Embryonic facial prominence (tissue), 1 donor: ENCODE results near the gene CPT1A.
"Not testable (repeated sequence)": the region's sequence is repeated elsewhere in the genome, so short reads cannot be mapped to it uniquely, and the experiment has no call there.

Source experiments
- DNase-seq: peaks from one replicate; pipeline ENCODE4 v3.0.0-alpha.2; 2016; ENCODE audit errors: extremely low spot score

CPT1A gene

GRCh38 chr11:68841718-68842426 lies at the start of gene CPT1A:
Gene CPT1A, minus strand, starts transcription at chr11:68841916. Its CDS starts 26,442 bp downstream, at chr11:68815474.
- DNase-seq: no peak

GRCh38 chr11:68890490-68891231 lies 48.9 kb upstream of the CPT1A start:
- DNase-seq: peak; percentile 71

GRCh38 chr11:68889948-68890446 lies 48.3 kb upstream of the CPT1A start:
- peak; percentile 81 for DNase-seq

DNA sequence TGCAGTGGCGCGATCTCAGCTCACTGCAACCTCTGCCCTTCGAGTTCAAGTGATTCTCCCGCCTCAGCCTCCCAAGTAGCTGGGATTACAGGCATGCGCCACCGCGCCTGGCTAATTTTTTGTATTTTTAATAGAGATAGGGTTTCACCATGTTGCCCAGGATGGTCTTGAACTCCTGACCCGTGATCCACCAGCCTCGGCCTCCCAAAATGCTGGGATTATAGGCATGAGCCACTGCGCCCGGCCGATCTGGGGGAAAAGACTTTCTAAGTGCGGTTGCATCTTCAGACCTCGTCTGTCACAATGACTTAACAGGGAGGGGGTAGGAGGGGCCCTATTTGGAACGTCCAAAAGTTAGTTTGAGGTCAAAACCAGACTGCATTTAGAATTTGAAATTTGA lies 43.1 kb upstream of the CPT1A start:
- not testable (repeated sequence) for DNase-seq

DNA sequence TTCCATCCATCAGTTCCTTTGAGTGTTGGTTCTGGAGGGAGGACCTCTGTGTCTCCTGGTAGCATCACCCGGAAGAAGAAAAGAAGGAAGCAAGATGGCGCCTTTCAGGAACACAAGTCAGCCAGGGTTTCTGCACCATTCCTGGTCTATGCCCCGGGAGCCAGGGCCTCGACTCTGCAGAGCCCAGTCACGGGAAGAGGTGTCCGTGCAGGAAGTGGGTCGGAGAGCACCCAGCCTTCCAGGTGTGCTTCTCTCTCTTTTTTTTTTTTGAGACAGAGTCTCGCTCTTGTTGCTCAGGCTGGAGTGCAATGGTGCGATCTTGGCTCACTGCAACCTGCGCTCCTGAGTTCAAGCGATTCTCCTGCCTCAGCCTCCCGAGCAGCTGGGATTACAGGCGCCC lies 40.7 kb upstream of the CPT1A start:
- DNase-seq: no peak

DNA sequence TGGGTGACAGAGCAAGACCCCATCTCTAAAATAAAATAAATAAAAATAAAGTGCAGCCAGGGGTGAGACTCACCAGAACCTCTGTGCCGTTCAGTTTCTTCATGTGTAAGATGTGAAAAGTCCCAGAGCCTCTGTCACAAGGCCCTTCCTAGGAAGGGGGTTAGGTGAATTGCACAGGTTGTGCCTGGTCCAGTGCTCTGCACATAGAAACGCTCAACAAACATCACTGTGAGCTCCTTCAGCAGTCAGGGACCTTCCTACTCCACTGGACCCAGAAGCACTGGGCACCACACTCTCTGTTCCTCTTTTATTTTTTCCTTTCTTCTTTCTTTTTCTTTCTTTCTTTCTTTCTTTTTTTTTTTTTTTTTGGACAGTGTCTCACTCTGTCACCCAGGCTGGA lies 39.6 kb upstream of the CPT1A start:
- DNase-seq: no peak

GRCh38 chr11:68880851-68881250 lies 39.1 kb upstream of the CPT1A start:
- DNase-seq: no peak

DNA sequence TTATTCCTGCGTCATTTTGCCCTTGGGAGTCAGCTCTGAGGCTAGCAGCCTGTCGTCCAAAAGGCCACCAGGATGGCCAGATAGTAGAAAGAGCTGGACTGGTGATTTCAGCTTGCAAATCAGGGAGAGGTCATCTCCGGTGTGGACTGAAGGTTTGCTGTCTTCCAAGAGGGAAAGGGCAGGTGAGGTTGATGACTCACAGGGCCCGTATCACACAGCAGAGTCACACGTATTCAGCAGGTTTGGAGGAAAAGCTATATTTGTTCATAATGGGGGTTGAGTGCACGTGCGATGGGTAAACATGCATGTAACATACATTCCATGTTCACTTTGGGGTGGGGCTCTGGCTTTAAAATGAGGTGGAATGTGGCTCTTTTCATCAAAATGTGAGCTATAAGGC lies 36.3 kb upstream of the CPT1A start:
- no peak for DNase-seq

DNA sequence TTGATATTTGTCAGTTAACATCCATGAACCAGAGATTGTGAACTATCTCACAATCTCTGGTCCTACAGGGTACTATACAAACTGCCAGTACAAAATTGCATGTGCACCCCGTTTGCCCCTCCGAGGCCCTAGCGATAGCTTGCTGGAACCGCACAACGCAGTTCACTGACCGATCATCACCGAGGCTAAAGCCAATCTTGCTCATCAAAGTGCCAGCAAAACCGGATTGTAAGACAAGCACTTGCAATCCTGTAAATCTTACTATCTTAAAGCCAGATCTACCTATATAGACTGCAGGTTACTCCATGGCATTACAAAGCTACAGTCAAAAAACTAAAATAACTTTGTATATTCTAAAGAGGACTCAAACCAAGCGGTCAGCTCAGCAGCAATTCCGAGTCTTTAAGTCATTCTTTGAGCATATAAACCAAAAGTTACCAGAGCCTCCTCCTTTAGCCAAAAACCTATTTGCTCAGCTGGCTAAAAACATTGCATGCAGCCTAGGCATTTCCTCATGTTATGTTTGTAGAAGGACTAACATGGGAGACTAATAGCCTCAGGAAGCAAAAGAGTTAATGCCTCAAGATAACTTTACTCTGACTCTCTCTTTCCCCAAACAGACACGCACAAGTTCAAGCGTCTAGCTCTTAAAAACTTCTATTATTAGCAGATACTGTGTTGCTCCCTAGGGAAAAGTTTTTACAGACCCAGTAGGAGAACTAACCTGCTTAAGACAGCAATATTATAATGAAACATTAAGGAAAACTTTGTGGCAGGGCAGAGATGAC lies 30.7 kb upstream of the CPT1A start:
- no peak for DNase-seq

- DNase-seq: no peak
Observed at GRCh38 chr11:68870470-68870869, 28.8 kb upstream of the CPT1A start.

- DNase-seq: no peak
Observed at GRCh38 chr11:68868221-68868835, 26.6 kb upstream of the CPT1A start.

DNA sequence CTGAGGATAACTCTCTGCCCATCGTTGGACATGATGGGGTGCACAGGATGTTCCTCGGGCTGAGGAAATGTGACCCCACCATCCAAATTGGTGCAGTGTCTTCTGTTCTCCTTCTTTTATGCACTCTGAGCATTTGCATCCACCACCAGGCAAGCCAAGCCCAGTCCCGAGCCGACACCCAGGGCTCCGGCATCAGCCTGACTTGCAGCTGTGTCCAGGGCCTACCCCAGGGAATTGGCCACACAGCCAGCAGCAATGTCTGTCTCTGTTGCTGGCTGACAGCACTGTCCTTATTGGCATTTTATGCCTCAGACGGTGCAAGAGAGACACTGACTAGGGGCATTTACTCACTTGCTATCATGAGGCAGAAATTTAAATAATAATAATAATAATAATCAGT lies 25.4 kb upstream of the CPT1A start:
- DNase-seq: no peak

- no peak for DNase-seq
Observed at GRCh38 chr11:68865241-68865640, 23.5 kb upstream of the CPT1A start.

GRCh38 chr11:68863553-68864265 lies 22.0 kb upstream of the CPT1A start:
- no peak for DNase-seq

DNA sequence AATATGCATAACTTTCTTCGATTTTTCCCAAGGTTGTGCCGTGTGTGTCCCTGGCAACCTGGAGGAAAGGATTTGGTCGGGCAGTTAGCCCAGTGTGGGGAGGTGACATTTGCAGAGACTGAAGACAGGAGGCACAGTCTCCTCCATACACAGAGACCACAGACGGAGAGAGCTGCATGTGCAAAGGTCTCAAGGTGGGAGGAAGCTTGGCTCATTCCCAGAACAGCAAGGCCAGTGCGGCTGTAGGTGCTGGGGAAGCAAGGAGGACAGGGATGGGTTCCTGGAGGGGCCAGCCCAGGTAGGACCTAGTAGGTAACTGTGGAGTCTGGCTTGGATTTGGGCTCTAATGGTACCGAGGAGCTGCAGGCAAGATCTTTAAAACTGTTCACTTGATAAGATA lies 20.7 kb upstream of the CPT1A start:
- no peak for DNase-seq

DNA sequence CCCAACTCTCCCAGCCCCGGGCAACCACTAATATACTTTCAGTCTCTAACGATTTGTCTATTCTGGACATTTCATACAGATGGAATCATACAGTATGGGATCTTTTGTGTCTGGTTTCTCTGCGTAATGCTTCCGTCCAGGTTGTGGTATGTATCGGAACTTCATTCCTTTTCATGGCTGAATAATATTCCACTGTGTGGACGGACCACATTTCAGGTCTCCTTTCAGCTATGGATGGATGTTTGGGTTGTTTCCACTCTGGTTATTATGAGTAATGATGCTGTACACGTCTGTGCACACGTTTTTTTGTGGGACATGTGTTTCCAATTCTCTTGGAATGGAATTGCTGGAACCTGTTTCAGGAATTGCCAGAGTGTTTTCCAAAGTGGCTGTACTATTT lies 17.4 kb upstream of the CPT1A start:
- no peak for DNase-seq

DNA sequence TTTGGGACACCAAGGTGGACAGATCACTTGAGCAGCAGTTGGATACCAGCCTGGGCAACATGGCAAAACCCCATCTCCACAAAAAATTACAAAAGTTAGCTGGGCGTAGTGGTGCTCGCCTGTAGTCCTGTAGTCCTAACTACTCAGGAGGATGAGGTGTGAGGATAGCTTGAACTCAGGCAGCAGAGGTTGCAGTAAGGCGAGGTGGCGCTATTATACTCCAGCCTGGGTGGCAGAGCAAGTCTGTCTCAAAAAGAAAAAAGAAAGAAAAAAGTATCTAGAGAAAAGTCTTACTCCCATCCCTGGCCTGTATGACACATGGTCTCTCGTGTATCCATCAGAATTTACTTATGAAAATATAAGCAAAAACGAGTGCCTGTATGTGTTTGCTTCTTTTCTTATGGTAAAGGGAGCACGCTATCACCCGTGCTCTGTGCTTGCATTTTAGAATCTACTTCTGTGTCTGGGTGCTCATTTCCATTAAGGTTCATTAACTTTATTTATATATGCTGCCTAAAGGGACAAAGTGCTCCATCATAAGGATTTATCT lies 15.4 kb upstream of the CPT1A start:
- DNase-seq: no peak

DNA sequence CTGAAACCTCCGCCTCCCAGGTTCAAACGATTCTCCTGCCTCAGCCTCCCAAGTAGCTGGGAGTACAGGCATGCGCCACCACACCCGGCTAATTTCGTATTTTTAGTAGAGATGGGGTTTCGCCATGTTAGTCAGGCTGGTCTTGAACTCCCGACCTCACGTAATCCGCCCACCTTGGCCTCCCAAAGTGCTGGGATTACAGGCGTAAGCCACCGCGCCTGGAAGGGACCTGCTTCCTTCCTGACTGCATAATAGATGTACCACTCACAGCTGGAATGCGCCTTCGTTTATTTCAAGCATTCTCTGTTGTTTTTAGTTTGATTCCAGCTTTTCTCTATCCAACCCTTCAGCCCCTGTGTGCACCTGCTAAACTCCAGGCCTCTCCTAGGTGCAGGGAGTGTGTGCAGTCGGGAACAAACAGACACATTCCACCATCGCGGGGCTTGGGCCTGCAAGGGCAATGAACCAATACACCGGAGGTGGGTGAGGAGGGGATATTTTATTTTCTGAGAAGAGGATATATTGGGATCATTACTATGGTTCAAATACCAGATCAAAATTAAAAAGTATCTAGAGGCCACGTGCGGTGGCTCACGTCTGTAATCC lies 14.8 kb upstream of the CPT1A start:
- not testable (repeated sequence) for DNase-seq

- DNase-seq: no peak
Observed at GRCh38 chr11:68855205-68855981, 13.7 kb upstream of the CPT1A start.
